ENCODE results near the gene ST3GAL3. TPM values are rescaled to one million over a fixed set of nuclear protein-coding genes. Genes with fewer than 3 reads are reported as not detected.
A peak's percentile ranks its signal among the peaks of the same experiment; 100 is the strongest.

The ST3GAL3 gene
- total and polyA plus RNA-seq, 7 donors, result 22.2 to 53.2 (median 44.5) TPM

DNA sequence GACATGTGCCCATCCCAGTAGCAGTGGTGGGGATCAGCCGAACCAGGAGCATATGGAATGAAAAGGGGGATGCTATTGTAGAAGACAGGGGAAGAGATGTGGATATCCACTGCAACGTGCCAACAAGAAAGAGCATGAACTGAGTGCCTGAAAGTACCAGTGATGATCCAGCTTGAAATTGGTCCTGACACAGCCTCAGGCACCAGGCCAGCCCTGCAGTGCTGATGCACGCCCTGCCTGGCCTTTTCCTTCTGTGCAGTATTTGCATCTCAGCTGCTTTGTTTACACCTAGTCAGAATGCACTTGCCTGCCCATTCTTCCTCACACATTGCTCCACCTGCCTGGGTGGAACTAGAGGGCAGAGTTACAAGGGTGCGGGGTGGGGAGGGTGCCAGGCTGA lies 176.0 kb downstream of the ST3GAL3 start:
- H3K36me3 ChIP-seq (ENCODE audit: insufficient read depth in 1 of 2, low read depth in 1 of 2), result no peaks in the 10 kb centered on the region
- H3K4me1 ChIP-seq, result peaks cover 32% of the 10 kb centered on the region
- H3K27ac ChIP-seq, result no peak overlapping the region
- H3K4me3 ChIP-seq, result no peak overlapping the region
- no peaks in the 10 kb centered on the region for H3K27me3 ChIP-seq (ENCODE audit: insufficient read depth in 3 of 3, low read length in 2 of 3)
- ATAC-seq, result no peak
- no peak for TF ChIP-seq CTCF (IDR thresholded peaks at IDR 0.05)
- intact Hi-C loops (cut with DNase I), result loop anchor here in 1 of 2 donors (5.0 kb wide), 1 partner anchor 49 kb away; the partner anchor contains the start of gene ARTN
- 82 to 93% (median 85%) methylated on average over 4 of the region's 4 CpGs for WGBS, 3 donors
- no peaks in the 10 kb centered on the region for H3K9me3 ChIP-seq
- no peak for DNase-seq

- Histone ChIP-seq H3K36me3 (ENCODE audit: insufficient read depth in 1 of 2, low read depth in 1 of 2) (no peaks in the 10 kb centered on the region), H3K27ac (peak overlapping the region; percentile 20), H3K9me3 (no peaks in the 10 kb centered on the region), H3K27me3 (ENCODE audit: insufficient read depth in 3 of 3, low read length in 2 of 3) (no peaks in the 10 kb centered on the region), H3K4me3 (no peak overlapping the region), H3K4me1 (peaks cover 25% of the 10 kb centered on the region)
- WGBS, 3 donors, result 52 to 64% (median 55%) methylated on average over 12 of the region's 12 CpGs
- ATAC-seq, result peak in 2 of 4 donors; percentile 42 to 72
- TF ChIP-seq CTCF (IDR thresholded peaks at IDR 0.05), result no peak
- peak in 1 of 2 donors; percentile 67 for DNase-seq
- intact Hi-C loops (cut with DNase I), result no loop called here
Observed at GRCh38 chr1:43885279-43885801, 178.0 kb downstream of the ST3GAL3 start.

DNA sequence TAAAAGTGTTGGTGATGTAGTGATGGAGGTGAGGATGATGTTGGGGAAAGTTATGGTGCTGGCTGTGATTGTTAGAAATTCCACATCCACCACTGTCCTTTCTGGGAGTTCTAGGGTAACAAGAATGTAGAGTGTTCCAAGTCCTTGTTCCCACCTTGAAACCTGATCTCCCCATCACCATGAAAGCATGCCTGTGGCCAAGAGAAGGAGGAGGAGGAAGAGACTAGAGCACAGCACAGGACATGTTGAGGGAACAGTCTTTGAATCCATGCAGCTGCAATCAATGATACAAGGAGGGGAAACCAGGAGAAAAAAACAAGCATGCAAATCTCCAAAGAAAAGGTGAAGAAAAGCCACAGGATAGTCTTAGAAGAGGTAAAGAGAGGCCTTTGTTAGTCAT lies 180.4 kb downstream of the ST3GAL3 start:
- TF ChIP-seq CTCF (IDR thresholded peaks at IDR 0.05), result no peak
- Histone ChIP-seq H3K4me3 (no peak overlapping the region), H3K4me1 (peaks cover 11% of the 10 kb centered on the region), H3K9me3 (no peaks in the 10 kb centered on the region), H3K27me3 (ENCODE audit: insufficient read depth in 3 of 3, low read length in 2 of 3) (no peaks in the 10 kb centered on the region), H3K36me3 (ENCODE audit: insufficient read depth in 1 of 2, low read depth in 1 of 2) (no peaks in the 10 kb centered on the region), H3K27ac (no peak overlapping the region)
- intact Hi-C loops (cut with DNase I), result no loop called here
- DNase-seq (no peak), ATAC-seq (peak in 2 of 4 donors; percentile 27 to 39)

GRCh38 chr1:43890815-43891214 lies 183.5 kb downstream of the ST3GAL3 start:
- WGBS, 3 donors, result 93 to 97% (median 95%) methylated on average over 5 of the region's 5 CpGs
- DNase-seq, result no peak
- Histone ChIP-seq H3K27me3 (ENCODE audit: insufficient read depth in 3 of 3, low read length in 2 of 3) (no peaks in the 10 kb centered on the region), H3K9me3 (no peaks in the 10 kb centered on the region), H3K36me3 (ENCODE audit: insufficient read depth in 1 of 2, low read depth in 1 of 2) (peaks cover 0 to 17% of the 10 kb centered on the region in 2 donors), H3K4me3 (no peak overlapping the region), H3K4me1 (peaks cover 13% of the 10 kb centered on the region), H3K27ac (no peak overlapping the region)
- intact Hi-C loops (cut with DNase I), result no loop called here
- TF ChIP-seq CTCF (IDR thresholded peaks at IDR 0.05), result no peak
- no peak for ATAC-seq

DNA sequence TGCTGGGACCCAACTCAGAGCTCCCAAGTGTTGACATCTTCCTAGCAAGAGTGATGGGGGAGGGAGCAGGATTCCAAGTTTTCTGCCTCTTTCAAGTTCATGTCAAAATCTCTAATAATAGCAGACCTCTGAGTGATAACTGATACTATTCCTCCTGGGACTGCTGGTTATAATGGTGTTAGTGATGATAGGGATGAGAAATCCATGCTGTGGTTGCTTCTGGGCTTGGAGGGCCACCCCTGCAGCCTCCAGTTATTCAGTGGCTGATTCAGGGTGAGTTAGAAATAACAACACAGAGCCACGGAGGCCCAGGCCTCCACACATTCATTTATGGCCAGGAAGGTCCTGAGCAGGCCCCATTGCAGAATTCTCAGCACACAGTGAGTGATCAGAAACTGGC lies 185.7 kb downstream of the ST3GAL3 start:
- Histone ChIP-seq H3K9me3 (no peaks in the 10 kb centered on the region), H3K4me3 (no peak overlapping the region), H3K27ac (peak overlapping the region; percentile 36), H3K36me3 (ENCODE audit: insufficient read depth in 1 of 2, low read depth in 1 of 2) (peaks cover 0 to 24% of the 10 kb centered on the region in 2 donors), H3K4me1 (peaks cover 13% of the 10 kb centered on the region), H3K27me3 (ENCODE audit: insufficient read depth in 3 of 3, low read length in 2 of 3) (no peaks in the 10 kb centered on the region)
- DNase-seq (no peak), ATAC-seq (peak; percentile 62 to 80 (median 74))
- TF ChIP-seq CTCF (IDR thresholded peaks at IDR 0.05), result no peak
- intact Hi-C loops (cut with DNase I), result no loop called here
- WGBS, 3 donors, result 25 to 38% (median 27%) methylated on average over 1 of the region's 1 CpG

Measured in psoas muscle (tissue), 8 donors.